Neural progenitor cell (in vitro differentiated cells): ENCODE data around the gene FKBP9.

Experiments
- EZH2 ChIP-seq: fragments of 200-600 bp; sonication (generic); IDR thresholded peaks from 2 replicates; pipeline ENCODE4 v1.6.1; 2017; ENCODE audit warnings: antibody characterized with exemption, mild to moderate bottlenecking, moderate library complexity
- EZH2phosphoT487 ChIP-seq: fragments of 200-600 bp; sonication (generic); IDR thresholded peaks from 2 replicates; pipeline ENCODE4 v1.6.1; 2017; ENCODE audit warnings: antibody characterized with exemption
- TF ChIP-seq, protein P1 (sequence below): fragments of 200-600 bp; sonication (generic); IDR thresholded peaks from 2 replicates; pipeline ENCODE4 v1.5.1; 2017; ENCODE audit warnings: antibody characterized with exemption, mild to moderate bottlenecking

- TF ChIP-seq, protein P1, sequence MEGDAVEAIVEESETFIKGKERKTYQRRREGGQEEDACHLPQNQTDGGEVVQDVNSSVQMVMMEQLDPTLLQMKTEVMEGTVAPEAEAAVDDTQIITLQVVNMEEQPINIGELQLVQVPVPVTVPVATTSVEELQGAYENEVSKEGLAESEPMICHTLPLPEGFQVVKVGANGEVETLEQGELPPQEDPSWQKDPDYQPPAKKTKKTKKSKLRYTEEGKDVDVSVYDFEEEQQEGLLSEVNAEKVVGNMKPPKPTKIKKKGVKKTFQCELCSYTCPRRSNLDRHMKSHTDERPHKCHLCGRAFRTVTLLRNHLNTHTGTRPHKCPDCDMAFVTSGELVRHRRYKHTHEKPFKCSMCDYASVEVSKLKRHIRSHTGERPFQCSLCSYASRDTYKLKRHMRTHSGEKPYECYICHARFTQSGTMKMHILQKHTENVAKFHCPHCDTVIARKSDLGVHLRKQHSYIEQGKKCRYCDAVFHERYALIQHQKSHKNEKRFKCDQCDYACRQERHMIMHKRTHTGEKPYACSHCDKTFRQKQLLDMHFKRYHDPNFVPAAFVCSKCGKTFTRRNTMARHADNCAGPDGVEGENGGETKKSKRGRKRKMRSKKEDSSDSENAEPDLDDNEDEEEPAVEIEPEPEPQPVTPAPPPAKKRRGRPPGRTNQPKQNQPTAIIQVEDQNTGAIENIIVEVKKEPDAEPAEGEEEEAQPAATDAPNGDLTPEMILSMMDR: no peak
- TF ChIP-seq EZH2phosphoT487: no peak
- TF ChIP-seq EZH2: no peak
Observed at GRCh38 chr7:32915041-32915536, 42.2 kb upstream of the FKBP9 start.
